GM21526 (cell line): ENCODE results near the gene TMEM204.

Source experiments
- ATAC-seq: cut with Tn5 transposase; IDR thresholded peaks from one replicate; pipeline ENCODE4 v1.9.1; 2021; ENCODE audit warnings: moderate library complexity; ENCODE audit not compliant: unreplicated experiment, low FRiP score

Gene TMEM204

GRCh38 chr16:1536601-1537000 is 3.1 kb downstream of the TMEM204 start:
- ATAC-seq, result no peak

GRCh38 chr16:1537138-1537577 is 3.7 kb downstream of the TMEM204 start:
- ATAC-seq, result no peak

- ATAC-seq, result no peak
Measured at GRCh38 chr16:1537763-1538289, 4.4 kb downstream of the TMEM204 start.

GRCh38 chr16:1538804-1539520 is 5.5 kb downstream of the TMEM204 start:
- no peak for ATAC-seq

GRCh38 chr16:1539720-1540555 is 6.5 kb downstream of the TMEM204 start:
- ATAC-seq, result no peak

GRCh38 chr16:1540556-1540855 is 7.0 kb downstream of the TMEM204 start:
- no peak for ATAC-seq

- ATAC-seq, result no peak
Measured at GRCh38 chr16:1541293-1542165, 8.1 kb downstream of the TMEM204 start.

GRCh38 chr16:1542166-1542500 is 8.7 kb downstream of the TMEM204 start:
- ATAC-seq, result no peak

GRCh38 chr16:1542533-1542932 is 9.1 kb downstream of the TMEM204 start:
- no peak for ATAC-seq

- no peak for ATAC-seq
Measured at GRCh38 chr16:1543085-1543896, 9.8 kb downstream of the TMEM204 start.

- ATAC-seq, result no peak
Measured at GRCh38 chr16:1545044-1546040, 11.9 kb downstream of the TMEM204 start.

- ATAC-seq, result no peak
Measured at GRCh38 chr16:1546430-1546829, 13.0 kb downstream of the TMEM204 start.

- no peak for ATAC-seq
Measured at GRCh38 chr16:1548233-1548632, 14.8 kb downstream of the TMEM204 start.

- no peak for ATAC-seq
Measured at GRCh38 chr16:1548727-1549126, 15.3 kb downstream of the TMEM204 start.

- ATAC-seq, result no peak
Measured at GRCh38 chr16:1550069-1550468, 16.6 kb downstream of the TMEM204 start.

GRCh38 chr16:1550696-1551095 is 17.2 kb downstream of the TMEM204 start:
- no peak for ATAC-seq

- ATAC-seq, result no peak
Measured at GRCh38 chr16:1551166-1551565, 17.7 kb downstream of the TMEM204 start.

- ATAC-seq, result no peak
Measured at GRCh38 chr16:1552129-1552528, 18.7 kb downstream of the TMEM204 start.
